A172 (cell line): Measurements from ENCODE around the gene PGGHG. TPM values are rescaled to one million over a fixed set of nuclear protein-coding genes. Genes with fewer than 3 reads are reported as not detected.
"Not testable (repeated sequence)": the region's sequence is repeated elsewhere in the genome, so short reads cannot be mapped to it uniquely, and the experiment has no call there.

Experiments used
- DNase-seq: peaks from one replicate; pipeline ENCODE4 v3.0.0-alpha.2; 2015; ENCODE audit warnings: low spot score
- total RNA-seq: library from RNA; depleted of rRNA; stranded (reverse); fragments of >200 nt; shearing (Covaris generic); gene quantifications from 2 replicates; pipeline ENCODE4 v1.2.3, GENCODE V29; 2014

Gene PGGHG
- total RNA-seq, 1 experiment from 2014 or later = 13.0 TPM

DNA sequence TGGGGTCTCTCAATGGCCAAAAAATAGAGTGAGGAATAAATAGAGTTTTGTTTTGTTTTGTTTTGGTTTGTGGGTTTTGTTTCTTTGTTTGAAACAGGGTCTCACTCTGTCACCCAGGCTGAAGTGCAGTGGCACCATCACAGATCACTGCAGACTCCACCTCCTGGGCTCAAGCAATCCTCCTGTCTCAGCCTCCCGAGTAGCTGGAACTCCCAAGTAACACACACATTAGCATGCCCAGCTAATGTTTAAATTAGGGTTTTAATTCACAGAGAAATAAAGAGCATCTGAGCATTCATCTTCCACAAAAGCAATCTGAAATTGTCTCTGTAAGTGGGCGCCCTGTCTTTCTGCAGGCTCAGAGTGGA, 40.9 kb downstream of the PGGHG start:
- no peak for DNase-seq

DNA sequence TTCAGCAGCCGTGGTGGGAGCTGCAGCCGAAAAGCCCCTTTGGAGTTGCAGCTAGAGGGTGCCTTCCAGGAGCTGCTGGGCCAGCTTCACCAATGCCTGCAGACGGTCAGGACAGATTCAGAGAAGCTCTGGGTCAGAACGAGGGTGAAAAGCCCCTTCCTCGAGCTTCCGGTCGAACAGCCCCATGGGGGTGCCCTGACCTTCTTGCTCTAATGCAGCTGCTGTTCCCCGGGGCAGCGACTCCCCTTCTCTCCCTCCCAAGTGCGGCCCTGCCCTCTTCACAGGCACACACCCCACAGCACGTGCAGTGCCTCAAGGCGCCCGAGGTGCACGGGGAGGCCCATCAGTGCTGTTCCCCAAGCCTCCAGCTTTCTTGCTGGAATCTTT, 41.4 kb downstream of the PGGHG start:
- DNase-seq = no peak

DNA sequence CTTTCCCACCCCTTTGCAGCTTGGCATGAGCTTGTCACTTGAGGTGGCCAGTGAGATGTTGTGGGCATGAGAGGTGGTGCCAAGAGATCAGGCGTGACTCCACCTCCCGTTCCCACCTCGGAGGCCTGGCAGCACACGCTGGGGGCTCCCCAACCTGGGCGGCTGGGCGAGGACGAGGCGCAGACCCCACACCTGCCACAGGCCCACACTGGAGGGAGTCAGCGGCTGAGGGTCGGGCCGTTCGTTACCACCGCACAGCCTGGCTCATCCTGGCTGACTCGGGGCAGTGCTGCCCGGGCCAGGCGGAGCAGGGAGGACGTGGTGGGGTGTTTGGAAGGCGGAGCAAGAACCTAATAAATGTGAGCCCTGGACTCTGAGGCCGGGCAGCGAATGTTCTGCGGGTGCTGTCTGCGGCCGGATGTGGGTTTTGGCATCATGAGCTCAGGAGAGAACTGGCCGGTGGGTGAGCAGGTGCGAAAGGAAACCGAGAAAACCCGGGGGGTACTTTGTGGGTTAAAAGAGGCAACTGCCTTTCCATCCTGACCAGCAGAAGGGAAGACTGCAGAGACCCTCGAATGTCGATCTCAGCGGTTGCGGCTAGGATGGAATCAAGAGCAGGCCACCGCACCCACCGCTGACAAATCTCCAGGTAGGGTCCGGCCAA, 41.9 kb downstream of the PGGHG start:
- no peak for DNase-seq

DNA sequence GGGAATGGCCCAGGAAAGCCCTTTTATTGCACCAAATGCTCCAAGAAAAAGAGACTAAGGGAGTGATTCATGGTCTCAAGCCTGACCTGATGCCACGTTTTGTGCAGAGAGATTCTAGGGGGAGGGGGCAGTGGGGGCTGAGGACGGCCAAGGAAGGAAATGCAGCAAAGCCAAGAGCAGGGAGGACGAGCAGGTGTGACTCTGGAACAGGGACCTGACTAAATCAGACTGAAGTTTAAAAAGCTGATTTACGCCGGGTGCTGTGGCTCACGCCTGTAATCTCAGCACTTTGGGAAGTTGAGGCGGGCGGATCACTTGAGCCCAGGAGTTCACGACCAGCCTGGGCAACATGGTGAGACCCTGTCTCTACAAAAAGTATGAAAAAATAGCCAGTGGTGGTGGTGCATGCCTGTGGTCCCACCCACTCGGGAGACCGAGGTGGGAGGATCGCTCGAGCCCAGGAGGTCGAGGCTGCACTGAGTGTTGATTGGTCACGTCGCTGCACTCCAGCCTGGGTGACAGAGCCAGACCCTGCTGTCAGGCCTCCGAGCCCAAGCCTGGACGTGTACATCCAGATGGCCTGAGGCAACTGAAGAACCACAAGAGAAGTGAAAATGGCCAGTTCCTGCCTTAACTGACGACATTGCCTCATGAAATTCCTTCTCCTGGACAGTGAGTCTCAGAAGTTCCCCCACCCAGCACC, 42.6 kb downstream of the PGGHG start:
- DNase-seq = no peak

DNA sequence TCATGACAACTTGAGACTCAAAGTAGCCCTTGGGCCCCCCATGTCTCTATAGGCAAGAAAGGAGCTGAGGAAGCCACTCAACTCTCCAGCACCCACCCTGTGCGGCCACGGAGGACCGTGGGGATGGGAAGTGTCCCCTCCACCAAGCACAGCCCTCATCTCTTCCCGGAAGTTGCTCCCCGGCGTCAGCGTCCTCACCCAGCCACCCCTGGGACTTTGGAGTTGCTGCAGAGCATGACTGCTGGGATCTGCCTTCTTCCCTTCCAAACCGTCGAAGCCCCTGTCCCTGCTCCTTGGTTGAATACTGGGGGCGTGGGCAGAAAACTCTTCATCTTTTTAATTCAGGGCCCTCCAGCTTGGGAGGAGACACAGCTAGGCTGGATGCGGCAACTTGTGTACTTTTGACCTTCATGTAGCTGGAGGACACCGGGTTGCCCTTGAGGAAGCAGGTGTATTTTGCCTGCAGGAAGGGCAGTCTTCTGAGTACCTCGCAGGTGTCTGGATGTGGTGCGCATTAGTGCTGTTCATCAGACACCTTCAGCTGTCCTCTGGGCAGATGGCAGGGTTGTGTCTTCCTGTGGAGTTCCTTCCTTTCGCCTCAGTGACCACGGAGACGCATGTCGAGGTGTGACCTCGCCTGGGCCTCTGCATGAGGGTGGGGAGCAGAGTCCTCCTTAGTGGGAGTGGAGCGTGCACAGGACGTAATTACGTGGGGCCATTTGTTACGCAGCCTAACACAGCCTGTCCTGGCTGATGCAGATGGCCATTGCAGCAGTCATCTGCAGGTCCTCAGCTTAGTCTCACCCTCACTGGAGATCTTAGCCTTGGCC, 43.9 kb downstream of the PGGHG start:
- no peak for DNase-seq

DNA sequence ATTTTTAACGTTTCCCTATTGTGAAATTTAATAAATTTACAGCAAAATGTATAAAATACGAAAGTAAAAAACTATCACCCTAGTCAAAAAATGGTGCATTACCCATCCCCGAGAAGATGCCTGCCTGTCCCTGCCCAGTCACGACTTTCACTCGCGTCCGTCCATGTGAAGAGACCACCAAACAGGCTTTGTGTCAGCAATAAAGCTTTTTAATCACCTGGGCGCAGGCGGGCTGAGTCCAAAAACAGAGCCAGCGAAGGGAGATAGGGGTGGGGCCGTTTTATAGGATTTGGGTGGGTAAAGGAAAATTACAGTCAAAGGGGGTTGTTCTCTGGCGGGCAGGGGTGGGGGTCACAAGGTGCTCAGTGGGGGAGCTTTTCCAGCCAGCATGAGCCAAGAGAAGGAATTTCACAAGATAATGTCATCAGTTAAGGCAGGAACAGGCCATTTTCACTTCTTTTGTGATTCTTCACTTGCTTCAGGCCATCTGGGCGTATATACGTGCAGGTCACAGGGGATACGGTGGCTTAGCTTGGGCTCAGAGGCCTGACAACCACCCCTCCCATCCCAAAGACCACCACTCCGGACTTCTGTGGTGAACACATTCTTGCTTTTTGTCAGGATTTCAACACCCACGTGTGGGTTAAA, 44.8 kb downstream of the PGGHG start:
- DNase-seq = not testable (repeated sequence)

DNA sequence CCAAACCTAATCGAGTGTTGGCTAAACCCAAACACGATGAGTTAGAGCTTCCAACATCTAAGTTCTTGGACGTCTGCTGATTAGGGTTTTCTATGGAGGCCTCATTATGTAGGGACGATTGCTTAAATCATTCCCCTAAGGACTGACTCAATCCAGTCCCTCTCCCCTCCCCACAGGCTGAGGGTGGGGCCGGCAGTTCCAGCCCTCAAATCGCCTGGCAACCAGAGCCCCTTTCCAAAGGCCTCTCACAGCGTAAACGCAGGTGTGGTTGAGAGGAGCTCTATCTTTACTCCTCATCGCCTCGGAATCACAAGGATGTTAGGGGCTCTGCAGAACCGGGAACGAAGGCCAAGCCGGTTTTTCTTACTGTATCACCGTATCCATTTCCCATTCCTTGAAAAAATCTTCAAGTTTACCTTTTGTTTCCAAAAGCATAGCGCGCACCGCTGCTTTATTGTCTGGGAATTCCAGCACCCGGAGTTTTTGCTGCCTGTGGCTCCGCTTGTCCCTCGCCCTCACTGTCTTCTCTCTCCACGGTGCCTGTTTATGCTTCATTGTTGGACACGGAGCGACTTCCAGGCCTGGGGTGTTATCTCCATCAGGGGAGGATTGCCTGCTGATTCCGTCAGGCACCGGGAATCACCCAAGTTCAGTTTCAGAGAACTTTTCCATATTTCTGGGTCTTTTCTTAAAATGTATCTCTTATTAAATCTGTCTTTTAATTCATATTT, 45.5 kb downstream of the PGGHG start:
- DNase-seq = no peak

DNA sequence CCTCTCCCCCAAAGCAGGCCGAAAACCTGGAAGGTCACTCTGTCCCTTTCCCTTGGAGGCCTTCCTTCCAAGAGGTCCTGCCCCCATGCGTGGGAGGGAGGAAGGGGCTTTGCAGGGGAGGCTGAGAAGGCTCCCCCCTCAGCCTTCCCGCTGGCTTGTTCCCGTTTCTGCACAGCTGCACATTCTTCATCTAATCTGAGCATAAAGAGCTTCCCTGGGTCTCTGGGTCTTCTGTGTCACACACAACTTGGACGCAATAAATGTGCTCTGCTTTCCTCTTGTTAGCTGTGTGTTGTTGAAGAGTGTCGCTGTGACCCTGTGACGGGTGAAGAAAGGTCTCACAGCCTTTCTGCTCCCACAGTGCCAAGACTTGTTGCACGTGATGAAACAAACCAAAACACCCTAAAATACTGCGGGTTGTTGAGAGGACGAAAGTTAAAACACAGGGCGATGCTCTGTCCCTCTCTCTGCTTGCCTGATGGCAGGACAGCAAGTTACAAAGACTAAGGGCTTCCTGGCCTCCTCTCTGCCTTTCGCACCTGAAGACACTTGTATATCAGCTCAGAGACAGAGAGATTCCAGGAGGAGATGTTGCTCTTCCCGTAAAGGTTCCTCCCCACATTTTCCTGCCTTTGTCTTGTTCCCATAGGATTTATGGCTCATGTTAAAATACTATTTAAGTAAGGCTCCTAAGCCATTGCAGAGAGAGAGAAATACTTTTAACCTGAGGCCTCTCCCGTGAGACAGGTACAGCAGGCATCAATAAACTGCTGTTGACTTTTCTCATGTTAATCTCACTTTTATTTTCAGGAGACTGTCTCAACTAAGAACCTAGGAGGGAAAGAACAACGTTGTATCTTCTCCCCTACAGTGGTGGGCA, 47.1 kb downstream of the PGGHG start:
- no peak for DNase-seq

DNA sequence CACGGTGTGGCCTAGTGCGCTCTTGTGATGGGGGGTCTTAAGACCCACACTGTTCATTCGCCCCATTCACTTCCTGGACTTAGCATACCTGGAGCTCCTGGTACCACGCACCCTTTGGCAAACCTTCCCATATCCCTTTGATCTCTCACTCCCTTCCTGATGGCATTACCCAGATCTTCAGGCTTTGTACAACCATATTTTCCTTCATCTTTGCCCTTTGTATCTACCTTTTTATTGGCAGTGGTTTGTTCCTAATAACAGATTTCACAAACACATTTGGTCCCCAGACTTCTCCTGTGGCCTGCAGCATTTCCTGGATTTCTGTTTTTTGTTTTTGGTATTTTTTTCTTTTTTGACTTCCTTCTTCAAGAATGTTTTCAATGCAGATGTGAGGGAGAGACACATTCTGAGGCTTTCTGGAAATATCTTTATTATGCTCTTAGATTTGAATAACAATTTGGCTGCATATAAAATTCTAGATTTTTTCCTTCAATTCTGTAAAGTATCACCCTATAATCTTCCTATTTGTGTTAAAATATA, 47.8 kb downstream of the PGGHG start:
- DNase-seq = no peak

DNA sequence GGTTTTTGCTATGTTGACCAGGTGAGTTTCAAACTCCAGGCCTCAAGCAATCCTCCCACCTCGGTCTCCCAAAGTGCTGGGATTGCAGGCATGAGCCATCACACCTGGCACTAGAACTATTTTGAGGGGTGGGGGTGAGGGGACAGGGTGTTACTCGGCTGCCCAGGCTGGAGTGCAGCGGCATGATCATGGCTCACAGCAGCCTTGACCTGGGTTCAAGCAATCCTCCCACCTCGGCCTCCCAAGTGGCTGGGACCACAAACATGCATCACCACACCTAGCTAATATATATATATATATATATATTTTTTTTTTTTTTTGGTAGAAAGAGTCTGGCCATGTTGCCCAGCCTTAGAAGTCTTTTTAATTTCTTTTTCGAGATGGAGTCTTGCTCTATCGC, 48.8 kb downstream of the PGGHG start:
- no peak for DNase-seq

DNA sequence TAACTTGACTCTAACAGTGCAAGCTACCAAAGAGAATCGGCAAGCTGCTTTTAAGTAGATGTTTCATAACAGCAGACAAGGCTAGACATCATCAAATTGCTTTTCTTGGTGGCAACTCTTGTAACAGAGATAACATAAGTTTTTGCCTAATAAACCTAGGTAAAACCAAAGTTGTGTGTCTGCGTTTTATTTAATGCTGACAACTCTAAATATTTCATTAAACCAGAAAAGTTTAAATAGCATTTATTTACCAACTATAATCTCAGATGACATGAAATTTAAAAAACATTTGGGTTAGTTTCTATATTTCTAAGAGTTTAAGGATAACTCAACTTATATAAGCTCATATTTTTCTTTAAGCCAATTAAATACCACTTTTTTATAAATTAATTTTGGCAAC, 51.0 kb downstream of the PGGHG start:
- DNase-seq = no peak

DNA sequence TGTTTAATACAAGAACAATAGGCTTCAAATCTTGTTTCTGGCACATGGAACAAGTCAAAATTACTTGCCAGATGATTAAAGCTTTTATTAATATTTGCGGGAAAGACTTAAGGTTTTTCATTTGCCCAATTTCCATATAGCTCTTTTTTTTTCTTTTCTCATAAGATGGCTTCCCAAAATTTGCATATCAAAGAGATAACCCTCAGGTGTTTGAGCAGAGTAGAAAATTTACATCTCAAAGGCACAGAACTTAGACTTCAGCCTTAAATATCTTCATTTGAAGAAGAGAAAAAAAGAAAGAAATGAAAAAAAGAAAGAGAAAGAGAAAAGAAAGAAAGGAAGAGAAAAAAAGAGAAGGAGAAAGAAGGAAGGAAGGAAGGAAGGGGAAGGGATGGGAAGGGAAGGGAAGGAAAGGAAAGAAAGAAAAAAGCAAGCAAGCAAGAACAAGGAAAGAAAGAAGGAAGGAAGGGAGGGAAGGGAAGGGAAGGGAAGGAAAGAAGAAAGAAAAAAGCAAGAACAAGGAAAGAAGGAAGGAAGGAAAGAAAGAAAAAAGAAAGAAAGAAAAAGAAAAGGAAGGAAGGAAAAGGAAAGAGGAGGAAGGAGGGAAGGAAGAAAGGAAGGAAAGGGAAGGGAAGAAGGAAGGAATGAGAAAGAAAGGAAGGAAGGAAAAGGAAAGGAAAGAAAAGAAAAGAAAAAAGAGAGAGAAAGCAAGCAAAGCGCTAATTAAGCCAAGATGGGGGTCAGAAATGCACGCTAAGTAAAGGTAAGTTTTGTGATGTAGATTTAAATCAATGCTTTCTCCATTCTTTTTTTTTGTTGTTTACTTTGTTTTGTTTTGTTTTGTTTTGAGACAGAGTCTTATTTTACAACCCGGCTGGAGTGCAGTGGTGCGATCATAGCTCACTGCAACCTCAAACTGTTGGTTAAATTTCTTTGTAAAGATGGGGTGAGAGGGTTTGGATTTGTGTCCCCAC, 51.9 kb downstream of the PGGHG start:
- DNase-seq = no peak

DNA sequence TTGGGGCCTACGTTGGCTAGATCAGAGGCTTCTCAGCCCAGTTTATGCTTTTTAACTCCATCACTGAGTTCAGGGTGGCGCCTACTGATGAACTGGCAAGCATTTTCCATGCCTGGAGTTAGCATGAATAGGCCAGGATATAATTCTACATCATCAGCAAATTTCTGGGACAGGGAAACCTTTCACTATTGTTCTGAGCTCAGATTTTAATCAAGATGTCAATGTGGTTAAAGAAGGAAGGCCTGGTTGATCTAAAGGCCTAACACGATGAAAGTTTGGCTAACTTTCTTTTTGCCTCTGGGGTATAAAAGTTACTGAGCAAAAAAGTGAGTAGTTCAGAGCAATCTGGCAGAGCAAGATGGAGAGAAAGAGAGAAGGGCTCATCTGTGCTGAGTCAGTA, 53.4 kb downstream of the PGGHG start:
- no peak for DNase-seq

DNA sequence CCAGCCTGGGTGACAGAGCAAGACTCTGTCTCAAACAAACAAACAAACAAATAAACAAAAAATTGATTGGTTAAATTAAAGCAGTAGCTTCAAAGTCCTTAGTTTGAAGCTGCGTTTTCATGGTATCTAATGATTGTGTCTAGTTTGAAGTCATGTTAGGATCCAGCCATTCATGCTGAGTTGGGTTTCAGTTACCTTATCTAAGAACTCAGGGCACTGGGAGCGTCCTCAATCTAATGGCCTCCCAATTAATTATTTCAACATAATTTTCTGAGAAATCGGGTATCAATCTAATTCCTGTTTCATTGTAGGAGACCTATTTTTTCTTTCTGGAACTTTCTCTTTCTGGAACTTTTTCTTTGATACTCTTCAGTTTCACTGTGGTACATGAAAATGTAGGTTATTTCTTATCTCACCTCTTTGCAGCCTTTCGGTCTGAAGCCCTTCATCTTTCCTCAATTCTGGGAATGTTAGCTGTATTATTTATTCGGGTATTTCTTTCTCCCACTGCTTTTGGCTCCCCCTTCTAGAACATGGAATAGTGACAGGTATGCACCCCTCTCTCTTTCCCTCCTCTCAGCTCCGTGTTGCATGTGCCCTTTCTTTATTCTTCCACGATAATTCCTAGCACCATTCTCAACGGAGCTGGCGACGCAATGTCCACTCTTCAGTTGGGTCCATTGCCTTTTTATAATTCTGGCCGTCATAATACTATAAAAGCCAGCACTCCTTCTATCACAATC, 56.1 kb downstream of the PGGHG start:
- DNase-seq = no peak
